ENCODE measurements around the gene PPP1R11.

Gene PPP1R11

DNA sequence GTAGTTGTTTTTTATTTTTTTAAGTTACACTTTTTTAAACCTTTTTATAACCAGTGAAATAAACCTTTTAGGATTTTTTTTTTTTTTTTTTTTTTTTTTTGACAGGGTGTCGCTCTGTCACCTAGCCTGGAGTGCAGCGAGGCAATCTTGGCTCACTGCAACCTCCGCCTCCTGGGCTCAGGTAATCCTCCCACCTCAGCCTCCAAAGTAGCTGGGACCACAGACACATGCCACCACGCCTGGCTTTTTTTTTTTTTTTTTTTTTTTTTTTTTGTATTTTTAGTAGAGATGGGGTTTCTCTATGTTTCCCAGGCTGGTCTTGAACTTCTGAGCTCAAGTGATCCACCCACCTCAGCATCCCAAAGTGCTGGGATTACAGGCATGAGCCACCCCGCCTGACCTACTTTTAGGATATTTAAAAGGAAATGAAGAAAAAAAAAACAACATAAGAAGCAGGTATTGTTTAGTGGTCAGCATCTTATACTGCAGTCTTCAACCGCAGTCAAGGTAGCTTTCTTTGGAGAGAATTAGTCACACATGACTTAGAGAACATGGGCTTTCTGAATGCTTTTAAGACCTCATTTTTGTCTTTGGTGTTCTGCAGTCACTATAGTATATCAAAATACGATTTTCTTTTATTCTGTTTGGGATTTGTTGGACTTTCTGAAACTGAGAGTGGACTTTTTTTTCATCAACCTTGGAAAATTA lies 4.4 kb upstream of the PPP1R11 start:
- no peak for DNase-seq

DNA sequence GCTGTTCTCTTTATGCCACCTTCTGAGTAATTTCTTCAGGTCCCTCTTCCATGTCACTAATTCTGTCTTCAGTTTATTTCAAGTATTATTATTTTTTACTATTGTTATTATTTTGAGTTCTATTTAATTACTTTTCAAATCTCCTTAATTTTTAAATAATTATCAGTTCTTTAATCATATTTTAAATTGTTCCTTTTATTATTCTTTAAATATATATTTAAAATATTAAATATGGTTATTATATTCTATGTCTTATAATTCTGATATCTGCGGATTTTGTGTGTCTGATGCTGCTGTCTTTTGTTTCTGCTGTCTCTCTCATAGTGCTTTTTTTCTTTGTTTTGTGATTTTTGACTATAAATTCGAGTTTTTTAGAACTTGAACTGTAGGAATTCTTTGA lies 3.7 kb upstream of the PPP1R11 start:
- no peak for DNase-seq

DNA sequence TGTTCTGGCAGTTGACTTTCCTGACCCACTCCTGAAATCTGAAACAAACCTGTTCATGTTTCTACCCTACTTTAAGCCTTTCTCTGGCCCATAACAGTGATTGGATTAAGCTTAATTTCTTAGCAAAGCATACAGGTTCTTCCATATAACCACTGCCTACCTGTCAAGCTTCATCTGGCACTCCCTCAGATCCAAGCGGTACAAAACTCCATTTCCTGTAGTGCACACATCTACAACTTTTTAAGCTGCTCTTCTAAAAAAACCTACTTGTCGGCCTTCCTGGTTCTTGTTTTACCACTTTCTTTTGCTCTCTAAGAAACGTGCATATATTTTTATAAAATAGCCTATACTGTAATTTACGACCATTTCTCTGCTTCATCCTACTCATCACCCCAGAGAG lies 916 bp upstream of the PPP1R11 start:
- DNase-seq = no peak

DNA sequence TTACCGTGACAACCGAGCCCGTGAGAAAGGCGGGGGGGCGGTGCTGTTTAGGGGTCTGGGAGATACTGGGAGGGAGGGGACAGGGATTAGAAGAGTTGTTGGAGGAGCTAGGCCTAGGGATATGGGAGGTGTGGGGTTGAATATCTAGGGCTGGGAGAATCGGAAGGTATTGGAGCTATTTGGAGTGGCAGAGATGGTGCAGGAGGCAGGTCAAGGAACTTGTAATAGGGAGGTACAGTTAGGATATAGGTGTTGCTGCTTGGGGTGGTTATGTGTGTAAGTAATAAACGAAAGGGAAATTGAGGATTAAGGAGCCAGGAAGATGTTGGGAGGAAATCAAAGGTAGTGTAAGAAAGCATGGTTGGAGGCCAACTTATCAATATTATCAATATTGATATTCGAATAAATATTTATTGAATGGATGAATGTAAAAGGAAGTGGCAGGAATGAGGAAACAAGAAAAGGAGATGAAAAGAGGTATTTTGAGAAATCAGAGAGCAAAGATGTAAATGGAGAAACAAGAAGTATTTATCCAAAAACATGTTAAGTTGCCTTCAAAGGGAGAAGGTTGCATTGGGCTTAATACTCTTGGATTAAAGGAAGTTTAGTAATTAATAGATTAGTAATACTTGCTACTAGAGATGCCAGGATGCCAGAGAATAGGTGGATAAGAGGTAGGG lies 602 bp downstream of the PPP1R11 start:
- no peak for DNase-seq

DNA sequence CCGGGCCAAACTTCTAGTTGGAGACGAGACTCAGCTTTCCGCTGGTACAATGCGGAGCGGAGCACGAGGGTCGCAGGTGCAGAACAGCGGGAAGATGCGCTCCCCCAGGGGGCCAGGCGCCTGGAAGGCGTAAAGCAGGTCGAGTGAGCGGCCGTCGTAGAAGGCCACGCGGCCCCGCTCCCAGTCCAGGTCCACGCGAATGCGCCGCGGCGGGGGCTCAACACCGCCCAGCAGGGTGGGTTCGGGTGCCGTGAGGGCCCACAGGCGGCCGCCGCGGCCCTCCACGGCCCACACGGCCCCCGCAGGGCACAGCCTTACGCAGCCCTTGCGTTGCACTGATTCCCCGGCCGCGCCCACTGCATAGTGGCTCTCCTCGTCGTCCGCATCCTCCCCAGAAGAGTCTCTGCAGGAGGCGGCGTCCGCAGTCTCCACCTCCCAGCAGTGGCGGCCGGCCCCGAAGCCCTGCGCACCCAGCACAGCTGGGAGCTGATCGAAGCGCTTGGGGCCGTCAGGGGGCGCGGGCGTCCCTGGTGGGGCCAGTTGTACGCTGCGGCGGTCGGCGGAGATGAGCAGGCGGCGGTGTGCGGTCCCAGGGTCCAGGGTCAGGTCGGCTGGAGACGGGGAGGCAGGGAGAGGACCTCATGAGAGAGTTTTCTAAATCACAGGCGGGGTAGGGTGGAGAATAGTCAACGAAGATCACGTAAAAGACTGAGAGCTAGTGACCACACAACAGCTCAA lies 4.3 kb downstream of the PPP1R11 start:
- DNase-seq = no peak

DNA sequence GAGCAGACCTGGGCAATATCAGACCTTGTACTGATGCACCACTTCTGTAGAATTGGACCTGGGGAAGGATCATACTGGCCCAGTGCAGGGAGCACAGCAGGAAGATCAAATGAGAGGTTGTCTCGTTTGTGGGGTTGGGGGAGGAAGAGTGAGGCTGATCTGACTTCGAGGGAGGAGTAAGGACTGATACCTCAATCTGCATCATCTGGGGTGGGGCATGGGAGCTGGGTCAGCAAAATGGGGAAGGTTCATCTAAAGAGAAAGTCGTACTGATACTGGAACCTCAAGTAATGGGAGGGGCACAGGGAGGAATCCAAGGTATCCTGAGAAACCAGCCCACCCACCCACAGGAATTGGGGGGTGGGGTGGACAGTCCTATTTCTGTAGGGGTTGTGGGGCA lies 4.9 kb downstream of the PPP1R11 start:
- DNase-seq = no peak

DNA sequence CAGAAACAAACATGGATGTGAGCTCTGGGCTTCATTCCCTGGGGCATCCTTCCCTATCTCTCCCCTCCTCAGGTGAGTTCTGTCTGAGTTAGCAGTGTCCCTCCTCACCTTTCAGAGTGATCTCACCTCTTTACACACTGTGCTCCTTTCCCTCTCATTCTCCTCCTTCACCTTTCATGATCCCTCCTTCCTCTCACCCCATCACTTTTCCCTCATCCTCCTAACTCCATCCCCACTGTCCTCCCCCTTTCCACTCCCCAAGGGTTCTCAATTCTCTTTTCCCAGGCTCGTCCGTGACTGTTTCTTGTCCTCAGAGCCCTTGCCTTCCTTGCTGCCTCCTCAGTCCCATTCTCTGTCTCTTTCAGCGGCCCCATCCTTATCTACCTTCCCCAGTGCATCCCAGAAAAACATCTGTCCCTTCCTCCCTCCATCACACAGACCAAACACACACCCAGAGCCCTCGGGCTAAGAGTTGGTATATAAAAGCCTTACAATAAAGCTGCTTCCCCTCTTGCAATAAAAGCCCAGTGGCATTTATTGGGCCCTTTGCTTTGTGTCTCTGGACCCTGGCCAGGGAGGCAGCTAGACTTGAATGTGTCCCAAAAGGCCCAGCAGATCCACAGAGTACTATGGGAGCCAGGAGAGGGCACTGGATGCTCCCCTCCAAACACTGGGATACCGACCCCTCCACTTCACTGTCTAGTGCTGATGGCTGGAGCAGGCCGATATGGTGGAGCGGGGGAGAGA lies 6.7 kb downstream of the PPP1R11 start:
- DNase-seq = no peak

DNA sequence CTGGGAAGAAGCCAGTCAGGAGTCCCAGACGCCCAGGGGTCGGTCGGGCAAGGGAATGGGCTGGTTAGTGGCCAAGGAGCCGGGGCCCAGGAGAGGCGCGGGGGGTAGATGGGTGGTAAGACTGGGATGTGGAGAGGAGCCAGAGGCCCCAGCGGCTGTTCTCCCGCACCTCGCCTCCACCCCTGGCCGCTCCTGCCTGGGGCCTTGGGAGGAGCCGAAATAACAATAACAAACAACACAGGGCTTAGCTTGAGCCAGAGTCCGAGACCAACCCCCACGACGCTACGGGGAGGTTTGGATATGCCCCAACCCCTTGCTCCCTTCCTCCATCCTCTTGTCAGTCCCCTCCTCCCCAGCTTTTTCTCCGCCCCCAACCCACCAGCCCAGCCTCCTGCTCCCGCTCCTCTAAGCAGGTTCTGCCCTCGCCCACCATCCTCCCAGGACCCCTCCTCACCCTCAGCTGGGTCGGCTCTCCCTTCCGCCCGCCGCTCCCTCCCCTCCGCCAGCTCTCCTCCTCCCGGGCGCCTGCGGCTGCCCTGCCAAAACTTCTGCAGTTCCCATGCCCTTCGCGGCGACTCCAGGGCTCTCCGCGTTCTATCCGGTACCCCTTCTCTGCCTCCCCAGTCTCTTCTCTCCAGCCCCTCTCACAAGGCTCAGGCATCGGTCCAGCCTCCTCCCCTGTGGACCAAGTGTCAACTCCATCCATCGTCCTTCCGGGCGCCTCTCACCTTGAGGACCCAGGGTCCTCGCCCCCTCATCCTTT lies 7.5 kb downstream of the PPP1R11 start:
- DNase-seq = no peak

DNA sequence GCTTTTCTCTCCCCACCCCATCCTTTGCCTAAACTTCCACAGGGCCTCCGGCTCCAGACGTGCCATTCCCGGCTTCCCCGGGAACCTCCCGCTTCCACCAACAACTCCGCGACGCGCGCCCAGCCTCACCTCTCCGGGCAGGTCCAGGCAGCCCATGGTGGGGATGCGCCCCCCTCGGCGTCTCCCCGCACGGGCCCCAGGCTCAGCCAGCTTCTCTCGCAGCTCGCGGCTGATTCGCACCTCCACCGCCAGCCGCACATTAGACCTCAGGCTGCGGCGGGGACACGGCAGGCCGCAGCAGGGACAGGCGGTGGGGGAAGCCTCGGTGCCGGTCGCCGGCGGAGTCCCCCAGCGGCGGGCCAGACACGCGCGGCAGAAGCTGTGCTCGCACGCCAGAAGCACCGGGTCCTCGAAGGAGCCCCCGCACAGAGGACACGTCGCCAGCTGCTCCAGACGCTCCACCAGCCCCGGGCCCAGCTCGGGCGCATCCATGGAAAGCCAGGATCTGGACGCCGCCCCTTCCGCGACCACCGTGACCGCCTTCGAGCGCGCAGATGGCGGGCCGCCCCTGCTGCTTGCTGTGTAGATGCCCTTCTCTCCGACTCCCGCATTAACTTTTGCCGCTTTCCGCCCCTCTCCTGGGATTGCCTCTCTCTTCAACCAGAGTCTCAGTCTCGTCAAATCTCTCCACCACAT lies 8.2 kb downstream of the PPP1R11 start, which contains the start of gene RNF39:
TSS of gene RNF39 (minus strand) at position 676 of the 696 bp plus-strand sequence. CDS start at position 492, 184 bp downstream.
- DNase-seq = no peak

DNA sequence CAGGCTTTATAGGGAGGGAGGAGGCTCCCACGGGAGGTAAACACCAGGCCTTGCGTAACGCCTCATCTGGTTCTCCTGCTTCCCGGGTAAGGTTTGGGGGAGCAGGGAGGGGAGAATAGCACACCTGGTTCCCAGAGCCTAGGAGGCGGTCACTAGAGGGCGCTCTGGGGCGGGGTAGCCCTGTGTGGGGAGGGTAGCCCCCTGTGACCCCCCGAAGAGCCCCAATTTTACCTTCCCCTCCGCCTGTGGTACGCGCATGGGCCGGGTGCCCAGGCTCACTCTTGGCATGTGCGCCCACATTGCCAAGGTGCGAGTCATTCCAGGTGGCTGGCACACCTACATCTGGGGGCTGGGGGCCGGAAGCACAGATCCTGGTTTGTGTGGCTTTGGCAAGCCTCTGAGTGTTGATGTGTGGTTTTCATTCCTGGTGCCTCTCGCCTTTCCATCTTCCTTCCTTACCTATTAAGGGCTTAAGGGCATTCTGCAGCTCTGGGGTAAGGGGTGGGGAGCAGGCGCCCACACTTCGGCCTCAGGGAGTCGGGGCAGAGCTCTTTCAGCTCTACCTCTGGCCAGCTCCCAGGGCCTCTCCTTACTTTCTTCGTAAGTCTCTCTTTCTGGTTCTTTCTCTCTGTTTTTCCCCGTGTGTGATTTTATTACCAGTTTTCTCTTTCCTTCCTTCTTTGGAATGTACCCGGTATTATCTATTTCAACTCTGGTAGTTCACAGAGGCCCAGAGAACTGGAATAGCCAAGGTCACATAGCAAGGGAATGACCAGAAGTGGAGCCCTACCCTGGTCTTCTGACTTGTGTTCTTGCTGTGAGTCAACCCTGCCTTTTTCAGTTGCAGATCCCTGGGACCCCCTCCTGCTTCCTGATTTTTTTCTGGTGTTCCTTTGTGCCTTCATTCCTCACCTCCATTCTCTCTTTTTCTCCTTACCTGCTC lies 9.1 kb downstream of the PPP1R11 start:
- DNase-seq = no peak

DNA sequence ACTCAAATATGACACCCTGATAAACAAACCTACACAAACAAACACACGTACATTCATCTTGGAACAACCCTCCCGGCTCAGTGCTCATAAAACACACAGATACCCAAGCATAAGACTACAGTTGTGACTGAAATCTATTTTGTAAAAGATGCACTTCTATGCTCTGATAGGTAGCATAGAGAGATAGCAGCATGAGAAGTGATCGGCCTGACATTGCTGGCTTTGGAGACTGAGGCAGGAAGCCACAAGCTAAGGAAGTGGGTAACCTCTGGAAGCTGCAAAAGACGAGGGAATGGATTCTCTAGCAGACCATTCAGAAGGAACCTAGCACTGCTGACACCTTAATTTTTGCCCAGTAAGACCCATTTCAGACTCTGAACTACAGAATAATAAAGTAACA lies 10.2 kb downstream of the PPP1R11 start:
- DNase-seq = no peak

DNA sequence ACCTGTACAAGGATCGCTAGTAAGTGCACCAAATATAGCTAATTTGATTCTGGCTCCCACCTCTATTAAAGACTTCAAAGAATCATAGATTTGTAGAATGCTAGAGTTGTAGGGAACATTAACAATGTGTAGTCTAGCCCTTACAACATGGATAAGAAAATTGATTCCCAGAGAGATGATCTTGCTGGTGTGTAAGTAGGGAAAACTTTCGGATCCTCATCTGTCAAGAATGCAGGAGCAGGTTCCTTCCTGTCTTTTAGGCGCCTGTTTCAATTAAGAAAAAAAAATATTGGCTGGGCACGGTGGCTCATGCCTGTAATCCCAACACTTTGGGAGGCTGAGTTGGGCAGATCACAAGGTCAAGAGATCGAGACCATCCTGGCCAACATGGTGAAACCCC lies 20.9 kb downstream of the PPP1R11 start:
- DNase-seq = no peak

DNA sequence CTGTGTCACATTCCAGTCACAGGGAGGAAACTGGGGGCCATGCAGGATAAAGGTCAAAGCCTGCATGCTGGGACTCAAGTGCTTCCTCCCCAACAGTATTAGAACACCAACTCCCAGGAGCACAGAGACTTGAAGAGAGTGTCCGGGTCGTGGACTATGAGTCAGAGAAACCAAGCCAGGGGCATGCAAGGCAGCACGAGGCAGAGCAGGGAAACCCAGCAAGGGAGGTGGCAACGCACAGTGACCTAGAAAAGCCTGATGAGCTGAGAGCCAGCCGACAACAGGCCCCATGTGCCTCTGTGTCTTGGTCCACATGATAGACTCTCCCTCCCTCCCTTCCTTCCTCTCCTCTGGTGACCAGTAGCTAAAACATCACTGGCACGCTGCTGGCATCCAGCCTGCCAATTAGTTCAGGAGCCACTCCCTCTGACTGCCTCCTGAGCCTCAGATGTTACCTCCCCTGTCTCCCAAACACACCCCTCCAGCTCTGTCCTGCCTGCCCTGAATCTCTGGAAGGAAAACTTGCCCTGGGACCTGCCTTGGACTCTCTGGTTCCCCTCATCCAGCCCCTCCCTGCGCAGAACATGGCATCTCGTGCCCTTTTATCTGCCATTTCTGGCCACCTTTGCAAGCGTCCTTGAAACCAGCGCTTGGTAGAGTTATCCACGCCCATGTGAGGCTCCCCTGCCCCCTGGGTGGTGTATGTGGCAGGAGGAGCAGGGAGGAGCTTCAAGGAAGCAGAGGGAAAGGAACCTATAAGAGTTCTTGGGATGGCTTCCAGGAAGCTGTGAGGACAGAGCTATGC lies 24.8 kb downstream of the PPP1R11 start:
- DNase-seq = no peak

DNA sequence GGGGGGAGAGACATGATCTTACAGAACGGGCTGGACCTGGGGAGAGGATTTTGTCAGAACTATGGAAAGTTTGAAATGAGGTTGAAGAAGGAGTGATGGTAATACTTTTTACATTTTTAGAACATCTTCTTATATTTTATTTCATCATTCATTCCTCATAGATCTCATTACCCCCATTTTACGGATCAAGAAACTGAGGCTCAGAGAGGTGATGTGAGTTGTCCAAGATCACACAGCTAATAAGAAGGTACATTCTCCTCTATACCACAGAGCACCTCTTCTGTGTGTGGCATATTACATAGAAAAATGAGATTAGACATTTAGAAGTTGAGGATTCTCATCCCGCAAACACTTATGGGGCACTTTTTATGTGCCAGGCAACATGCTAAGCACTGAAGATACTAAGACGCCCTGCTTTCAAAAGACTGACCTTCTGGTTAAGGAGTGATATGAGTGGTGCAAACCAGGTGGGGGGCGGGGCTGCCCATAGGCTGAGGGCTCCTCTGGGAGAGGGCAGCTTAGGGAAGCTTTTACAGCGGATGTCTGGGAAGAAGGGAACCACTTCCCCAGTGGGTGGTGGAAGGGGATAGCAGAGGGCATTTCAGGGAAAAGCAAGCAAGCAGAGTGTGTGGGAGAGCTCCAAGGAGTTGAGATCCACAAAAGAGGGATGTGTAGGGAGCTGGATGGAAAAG lies 26.0 kb downstream of the PPP1R11 start:
- DNase-seq = no peak

DNA sequence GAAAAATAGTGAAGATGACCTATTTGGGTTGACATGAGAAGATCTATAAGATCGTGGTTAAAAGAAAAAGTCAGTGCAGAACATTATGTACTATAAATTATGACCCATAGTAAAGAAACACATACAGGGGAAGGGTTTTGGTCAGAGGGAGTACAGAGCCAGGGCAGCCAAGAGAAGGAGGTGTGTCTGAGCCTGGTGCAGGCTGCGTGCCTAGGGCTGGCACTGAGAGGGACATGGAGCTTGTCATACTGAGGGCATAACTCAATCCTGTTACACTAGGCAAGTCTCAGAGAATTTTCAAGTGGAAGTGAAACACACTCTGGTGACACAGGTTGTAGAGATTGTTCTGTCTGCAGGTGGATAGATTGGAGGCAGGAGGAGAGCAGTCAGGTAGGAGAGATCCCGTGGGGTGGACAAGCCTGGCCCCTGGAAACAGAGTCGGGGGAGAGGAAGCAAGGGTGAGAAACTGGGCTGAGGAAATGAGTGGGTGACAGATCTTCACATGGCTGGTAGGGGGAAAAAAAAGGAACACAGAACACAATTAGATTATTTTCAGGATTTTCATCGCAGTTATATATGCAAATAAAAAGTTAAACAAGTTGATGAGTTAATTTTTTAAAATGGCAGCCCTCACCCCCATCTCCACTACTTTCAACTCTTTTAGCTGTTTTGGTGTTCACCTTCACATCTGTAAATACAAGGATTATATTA lies 27.1 kb downstream of the PPP1R11 start:
- no peak for DNase-seq

DNA sequence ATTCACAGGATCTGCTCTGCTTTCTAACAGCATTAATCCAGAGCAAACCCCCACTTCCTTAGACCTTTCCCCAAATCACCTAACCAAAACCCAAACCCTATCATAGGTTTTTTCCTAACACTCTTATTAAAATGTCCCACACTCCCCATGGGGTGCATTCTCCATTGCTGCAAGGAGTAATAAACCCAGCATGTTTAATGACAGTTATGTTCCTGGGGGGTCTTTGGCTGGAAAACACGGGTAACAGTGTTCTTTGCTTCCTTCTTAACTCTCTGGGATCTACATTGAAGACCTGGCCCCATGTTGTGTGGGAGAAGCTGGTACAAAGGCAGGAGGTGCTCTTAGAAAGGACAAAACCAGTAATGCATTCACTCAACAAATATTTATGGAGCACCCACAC lies 29.8 kb downstream of the PPP1R11 start:
- DNase-seq = no peak

DNA sequence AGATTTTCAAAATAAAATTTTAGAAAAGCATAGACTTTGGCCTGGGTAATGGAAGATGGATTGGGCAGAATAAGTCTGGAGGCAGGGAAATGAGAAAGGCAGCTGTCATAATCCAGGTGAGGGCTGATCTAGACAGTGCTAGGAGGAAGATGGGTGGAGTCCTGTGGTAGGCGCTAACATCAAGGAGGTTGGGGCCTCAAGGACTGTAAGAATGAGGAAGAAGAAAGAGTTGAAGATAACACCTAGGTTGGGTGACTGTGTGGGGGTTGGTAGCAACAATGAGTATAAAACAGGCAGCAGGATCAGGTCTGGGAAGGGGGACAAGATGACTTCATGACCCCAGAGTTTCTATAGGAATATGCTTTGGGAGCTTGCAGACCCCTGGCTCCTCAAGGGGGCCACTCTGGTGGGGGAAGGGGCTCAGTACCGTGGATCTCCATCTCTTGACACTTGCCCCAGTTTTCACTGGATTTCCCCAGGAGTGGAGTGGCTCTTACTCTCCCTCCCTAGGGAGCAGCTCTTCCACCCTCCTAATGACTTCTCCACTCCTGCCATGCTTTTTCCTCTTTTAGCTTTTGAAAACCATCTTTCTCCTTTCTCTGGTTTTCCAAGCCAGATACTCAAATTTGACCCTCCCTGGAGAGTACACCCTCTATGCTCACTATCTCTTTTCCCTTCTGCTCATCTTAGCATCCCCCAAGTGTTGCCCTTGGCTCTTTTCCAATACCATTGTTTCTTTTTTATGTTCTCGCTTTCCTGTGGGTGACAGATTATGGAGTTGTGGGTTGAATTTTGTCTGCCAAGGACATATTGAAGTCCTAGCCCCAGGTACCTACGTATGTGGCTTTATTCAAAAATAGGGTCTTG lies 31.1 kb downstream of the PPP1R11 start:
- no peak for DNase-seq
